DND-41 (cell line): ENCODE measurements around the gene SOCS2.
A peak's percentile ranks its signal among the peaks of the same experiment; 100 is the strongest.

Experiments
- ATAC-seq: fragments of 200-7000 bp; cut with Tn5 transposase; 3 replicates; pipeline ENCODE4 v1.9.1; 2021; ENCODE audit warnings: low read depth; ENCODE audit not compliant: insufficient read depth
- DNase-seq: peaks from one replicate; pipeline ENCODE4 v3.0.0-alpha.2; 2020
- H2AFZ ChIP-seq: 2 replicates; pipeline ENCODE4 v1.6.0; 2012; ENCODE audit warnings: low read depth, low read length
- H3K27ac ChIP-seq: 2 replicates; pipeline ENCODE4 v1.5.1; 2012; ENCODE audit warnings: low read length, inconsistent platforms
- H3K27me3 ChIP-seq: fragments of 200-600 bp; sonication (generic); 2 replicates; pipeline ENCODE4 v1.6.0; 2012; ENCODE audit warnings: low read length, mild to moderate bottlenecking, inconsistent platforms; ENCODE audit not compliant: insufficient read depth, poor library complexity
- H3K36me3 ChIP-seq: 2 replicates; pipeline ENCODE4 v1.5.1; 2012; ENCODE audit warnings: low read length, inconsistent platforms; ENCODE audit not compliant: insufficient read depth
- H3K4me1 ChIP-seq: 2 replicates; pipeline ENCODE4 v1.5.1; 2012; ENCODE audit warnings: mild to moderate bottlenecking, low read length; ENCODE audit not compliant: insufficient read depth
- H3K4me2 ChIP-seq: 2 replicates; pipeline ENCODE4 v1.6.0; 2012; ENCODE audit warnings: mild to moderate bottlenecking, moderate library complexity, low read length, inconsistent platforms; ENCODE audit not compliant: insufficient read depth
- H3K4me3 ChIP-seq, 2 experiments: fragments of 200-600 bp in 1 of 2; shearing (Covaris generic) in 1 of 2; 2 replicates each; pipeline ENCODE4 v1.5.1; 2012 to 2016; ENCODE audit warnings: inconsistent platforms in 2 of 2, low read length in 2 of 2, mild to moderate bottlenecking in 2 of 2, low read depth in 1 of 2, moderate library complexity in 1 of 2
- H3K79me2 ChIP-seq: 2 replicates; pipeline ENCODE4 v1.6.0; 2012; ENCODE audit warnings: low read length, inconsistent platforms; ENCODE audit not compliant: insufficient read depth
- H3K9ac ChIP-seq: 2 replicates; pipeline ENCODE4 v1.6.0; 2012; ENCODE audit warnings: low read depth, mild to moderate bottlenecking, inconsistent platforms, low read length, moderate library complexity
- H3K9me3 ChIP-seq: 2 replicates; pipeline ENCODE4 v1.5.1; 2012; ENCODE audit warnings: low read length, moderate library complexity, mild to moderate bottlenecking, inconsistent platforms; ENCODE audit not compliant: insufficient read depth, severe bottlenecking
- H4K20me1 ChIP-seq: 2 replicates; pipeline ENCODE4 v1.6.0; 2012; ENCODE audit warnings: low read length; ENCODE audit not compliant: insufficient read depth
- CTCF ChIP-seq: IDR thresholded peaks from 2 replicates; pipeline ENCODE4 v1.5.1; 2012; ENCODE audit warnings: borderline replicate concordance, low read length, moderate library complexity, mild to moderate bottlenecking; ENCODE audit not compliant: poor library complexity, severe bottlenecking; ENCODE audit errors: extremely low read depth
- EZH2 ChIP-seq: IDR thresholded peaks from 3 replicates; pipeline ENCODE4 v1.6.1; 2012; ENCODE audit warnings: borderline replicate concordance, low read depth, mild to moderate bottlenecking, moderate library complexity, low read length, inconsistent platforms; ENCODE audit not compliant: severe bottlenecking

The SOCS2 gene

GRCh38 chr12:93530358-93530757 is 42.1 kb upstream of the SOCS2 start:
- H2AFZ ChIP-seq: peak overlapping the region; percentile 70
- no peaks in the 10 kb centered on the region for H3K79me2 ChIP-seq
- H3K9ac ChIP-seq: peak overlapping the region; percentile 26
- peak overlapping the region; percentile 77 for H3K27ac ChIP-seq
- H3K27me3 ChIP-seq: no peaks in the 10 kb centered on the region
- no peak for TF ChIP-seq CTCF
- TF ChIP-seq EZH2: no peak
- DNase-seq (no peak), ATAC-seq (peak; percentile 56)
- no peaks in the 10 kb centered on the region for H4K20me1 ChIP-seq
- H3K36me3 ChIP-seq: no peaks in the 10 kb centered on the region
- H3K4me2 ChIP-seq: peak overlapping the region; percentile 32
- H3K4me3 ChIP-seq: no peak overlapping the region
- peaks cover 17% of the 10 kb centered on the region for H3K4me1 ChIP-seq
- no peaks in the 10 kb centered on the region for H3K9me3 ChIP-seq

- ATAC-seq: no peak
- no peaks in the 10 kb centered on the region for H3K79me2 ChIP-seq
- no peaks in the 10 kb centered on the region for H3K36me3 ChIP-seq
- H3K9me3 ChIP-seq: no peaks in the 10 kb centered on the region
- no peak overlapping the region for H2AFZ ChIP-seq
- H3K4me2 ChIP-seq: no peak overlapping the region
- no peaks in the 10 kb centered on the region for H3K27me3 ChIP-seq
- TF ChIP-seq EZH2 (no peak), CTCF (no peak)
- H3K4me3 ChIP-seq: no peak overlapping the region
- H3K9ac ChIP-seq: no peak overlapping the region
- H3K27ac ChIP-seq: no peak overlapping the region
- H3K4me1 ChIP-seq: peaks cover 17% of the 10 kb centered on the region
- no peaks in the 10 kb centered on the region for H4K20me1 ChIP-seq
- DNase-seq: no peak
These were observed 39.2 kb upstream of the SOCS2 start for GRCh38 chr12:93533310-93533709.

GRCh38 chr12:93536111-93536765 is 36.2 kb upstream of the SOCS2 start:
- Histone ChIP-seq H4K20me1 (no peaks in the 10 kb centered on the region), H3K4me3 (no peak overlapping the region), H3K4me2 (no peak overlapping the region), H3K36me3 (no peaks in the 10 kb centered on the region), H3K27ac (no peak overlapping the region), H3K9ac (no peak overlapping the region), H3K79me2 (no peaks in the 10 kb centered on the region), H3K27me3 (no peaks in the 10 kb centered on the region), H3K9me3 (no peaks in the 10 kb centered on the region), H2AFZ (no peak overlapping the region), H3K4me1 (no peaks in the 10 kb centered on the region)
- DNase-seq (no peak), ATAC-seq (no peak)
- TF ChIP-seq CTCF (no peak), EZH2 (no peak)
